NCI-H345 (cell line): ENCODE data around the gene ZNF311.
A peak's percentile ranks its signal among the peaks of the same experiment; 100 is the strongest.
"Not testable (repeated sequence)": the region's sequence is repeated elsewhere in the genome, so short reads cannot be mapped to it uniquely, and the experiment has no call there.

Experiments
- DNase-seq: peaks from one replicate; lab custom pipeline; 2025; lab: John Stamatoyannopoulos, UW

Gene ZNF311

GRCh38 chr6:28953039-28953584, 52.0 kb downstream of the ZNF311 start:
- peak; percentile 53 for DNase-seq

- DNase-seq, result not testable (repeated sequence)
These were observed 55.4 kb downstream of the ZNF311 start for GRCh38 chr6:28949656-28950195.

- no peak for DNase-seq
These were observed 56.2 kb downstream of the ZNF311 start for GRCh38 chr6:28948782-28949486.

- no peak for DNase-seq
These were observed 57.3 kb downstream of the ZNF311 start for GRCh38 chr6:28947831-28948270.

GRCh38 chr6:28947067-28947765, 57.9 kb downstream of the ZNF311 start:
- DNase-seq, result no peak

GRCh38 chr6:28945349-28945748, 59.8 kb downstream of the ZNF311 start:
- DNase-seq, result no peak
